Lower leg skin (tissue), 3 donors: Measurements from ENCODE around the gene VSIR.

Experiments used
- CTCF ChIP-seq, 3 donors: fragments of 450-650 bp; IDR thresholded peaks; one replicate each; pipeline ENCODE4 v1.5.1; 2016; ENCODE audit warnings: antibody characterized with exemption in 3 of 3, mild to moderate bottlenecking in 3 of 3, moderate library complexity in 2 of 3
- POLR2A ChIP-seq, 2 donors: fragments of 450-650 bp; IDR thresholded peaks; one replicate each; pipeline ENCODE4 v1.6.1; 2016 to 2017; ENCODE audit warnings: antibody characterized with exemption in 2 of 2, mild to moderate bottlenecking in 1 of 2, moderate library complexity in 1 of 2

- TF ChIP-seq CTCF (IDR thresholded peaks at IDR 0.05), result no peak
- no peak for TF ChIP-seq POLR2A (IDR thresholded peaks at IDR 0.05)
These were observed 7.2 kb downstream of the VSIR start for GRCh38 chr10:71765906-71766716.
